Measurements from ENCODE around the gene QSOX2.

- TF ChIP-seq CTCF (conservative IDR thresholded peaks at IDR 0.05; ENCODE audit: low read depth in 2 of 2) (no peak), EZH2phosphoT487 (IDR thresholded peaks at IDR 0.05; ENCODE audit: unreplicated experiment) (no peak), POLR2AphosphoS5 (IDR thresholded peaks at IDR 0.05; ENCODE audit: low read depth) (no peak)
Measured at GRCh38 chr9:136190237-136190601, 55.4 kb downstream of the QSOX2 start.
